HL-60/S4 (cell line): ENCODE data around the gene SERPINA10.
"Not testable (repeated sequence)": the region's sequence is repeated elsewhere in the genome, so short reads cannot be mapped to it uniquely, and the experiment has no call there.

Source experiments
- in situ Hi-C: fragments of 300-500 bp; cut with MboI; formaldehyde crosslinking; loops from 2 replicates; pipeline ENCODE4 v1.14.3; 2022; ENCODE audit warnings: low sequenced_read_pairs

The SERPINA10 gene

GRCh38 chr14:94313991-94314655, 21.1 kb upstream of the SERPINA10 start:
- in situ Hi-C loops, result no loop called here

- in situ Hi-C loops, result no loop called here
Measured at GRCh38 chr14:94312481-94313246, 19.6 kb upstream of the SERPINA10 start.

GRCh38 chr14:94310248-94310647, 17.2 kb upstream of the SERPINA10 start:
- in situ Hi-C loops, result no loop called here

GRCh38 chr14:94309721-94310120, 16.7 kb upstream of the SERPINA10 start:
- in situ Hi-C loops, result no loop called here

GRCh38 chr14:94307410-94307992, 14.4 kb upstream of the SERPINA10 start:
- in situ Hi-C loops, result no loop called here

GRCh38 chr14:94306047-94306978, 13.2 kb upstream of the SERPINA10 start:
- in situ Hi-C loops, result no loop called here

- in situ Hi-C loops, result no loop called here
Measured at GRCh38 chr14:94305620-94306019, 12.6 kb upstream of the SERPINA10 start.

- in situ Hi-C loops, result no loop called here
Measured at GRCh38 chr14:94304243-94304642, 11.2 kb upstream of the SERPINA10 start.

GRCh38 chr14:94303111-94303510, 10.0 kb upstream of the SERPINA10 start:
- in situ Hi-C loops, result no loop called here

GRCh38 chr14:94298130-94298529, 5.1 kb upstream of the SERPINA10 start:
- in situ Hi-C loops, result no loop called here

- in situ Hi-C loops, result not testable (repeated sequence)
Measured at GRCh38 chr14:94296181-94296545, 3.1 kb upstream of the SERPINA10 start.

GRCh38 chr14:94295360-94296180, 2.5 kb upstream of the SERPINA10 start:
- in situ Hi-C loops, result no loop called here

GRCh38 chr14:94293578-94293924, 483 bp upstream of the SERPINA10 start:
- in situ Hi-C loops, result no loop called here

- in situ Hi-C loops, result no loop called here
Measured at GRCh38 chr14:94292526-94292871, 569 bp downstream of the SERPINA10 start.

- in situ Hi-C loops, result no loop called here
Measured at GRCh38 chr14:94291906-94292525, 1.1 kb downstream of the SERPINA10 start.

- in situ Hi-C loops, result no loop called here
Measured at GRCh38 chr14:94291159-94291905, 1.7 kb downstream of the SERPINA10 start.

GRCh38 chr14:94290197-94290596, 2.9 kb downstream of the SERPINA10 start:
- in situ Hi-C loops, result no loop called here

GRCh38 chr14:94288610-94289465, 4.2 kb downstream of the SERPINA10 start:
- in situ Hi-C loops, result no loop called here
